Stimulated activated memory B cell treated with anti-CD40 and anti-IgM and Interleukin-4, amounts not matched to agents 10 μg/mL and 1 μg/mL and 100 μg/mL, for 72 hours (primary cell): ENCODE data around the gene LSM4.

Experiments
- ATAC-seq: fragments of 150-1000 bp; cut with Tn5 transposase; 2 replicates; pipeline ENCODE4 v1.10.0; 2021
- H3K27ac Mint-ChIP-seq: one replicate; pipeline ENCODE4 v1.8.0; 2022; ENCODE audit warnings: mild to moderate bottlenecking, mixed read lengths
- H3K27me3 Mint-ChIP-seq: one replicate; pipeline ENCODE4 v1.8.0; 2022; ENCODE audit warnings: mixed read lengths
- H3K36me3 Mint-ChIP-seq: one replicate; pipeline ENCODE4 v1.8.0; 2022; ENCODE audit warnings: mixed read lengths
- H3K4me1 Mint-ChIP-seq: one replicate; pipeline ENCODE4 v1.8.0; 2022; ENCODE audit warnings: mixed read lengths
- H3K4me3 Mint-ChIP-seq: one replicate; pipeline ENCODE4 v1.8.0; 2022; ENCODE audit warnings: mild to moderate bottlenecking, moderate library complexity, mixed read lengths
- H3K9me3 Mint-ChIP-seq: one replicate; pipeline ENCODE4 v1.8.0; 2022; ENCODE audit warnings: mixed read lengths

LSM4 gene

DNA sequence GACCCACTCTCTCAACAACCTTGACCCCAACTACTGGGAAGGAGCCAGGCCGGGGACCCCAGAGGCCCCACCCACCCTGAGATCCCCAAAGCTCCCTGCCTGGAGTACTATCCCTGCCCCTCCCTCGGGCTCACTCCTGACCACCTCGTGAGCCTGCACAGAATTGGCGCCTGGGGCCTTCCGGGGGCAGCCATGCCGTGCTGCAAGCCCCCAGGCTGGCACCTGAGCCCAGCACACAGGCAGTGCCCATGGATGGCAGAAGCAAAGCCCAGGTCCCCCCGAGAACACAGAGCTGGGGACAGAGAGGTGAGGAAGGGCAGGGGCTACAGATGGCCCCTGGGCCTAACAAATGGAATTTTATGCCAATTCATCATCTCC is 13.9 kb downstream of the LSM4 start:
- no peak for ATAC-seq
- Mint-ChIP-seq H3K4me3 (no peak overlapping the region), H3K4me1 (peaks cover 41% of the 10 kb centered on the region), H3K27ac (peak overlapping the region; percentile 59), H3K27me3 (no peaks in the 10 kb centered on the region), H3K9me3 (no peaks in the 10 kb centered on the region), H3K36me3 (peaks cover 32% of the 10 kb centered on the region)

DNA sequence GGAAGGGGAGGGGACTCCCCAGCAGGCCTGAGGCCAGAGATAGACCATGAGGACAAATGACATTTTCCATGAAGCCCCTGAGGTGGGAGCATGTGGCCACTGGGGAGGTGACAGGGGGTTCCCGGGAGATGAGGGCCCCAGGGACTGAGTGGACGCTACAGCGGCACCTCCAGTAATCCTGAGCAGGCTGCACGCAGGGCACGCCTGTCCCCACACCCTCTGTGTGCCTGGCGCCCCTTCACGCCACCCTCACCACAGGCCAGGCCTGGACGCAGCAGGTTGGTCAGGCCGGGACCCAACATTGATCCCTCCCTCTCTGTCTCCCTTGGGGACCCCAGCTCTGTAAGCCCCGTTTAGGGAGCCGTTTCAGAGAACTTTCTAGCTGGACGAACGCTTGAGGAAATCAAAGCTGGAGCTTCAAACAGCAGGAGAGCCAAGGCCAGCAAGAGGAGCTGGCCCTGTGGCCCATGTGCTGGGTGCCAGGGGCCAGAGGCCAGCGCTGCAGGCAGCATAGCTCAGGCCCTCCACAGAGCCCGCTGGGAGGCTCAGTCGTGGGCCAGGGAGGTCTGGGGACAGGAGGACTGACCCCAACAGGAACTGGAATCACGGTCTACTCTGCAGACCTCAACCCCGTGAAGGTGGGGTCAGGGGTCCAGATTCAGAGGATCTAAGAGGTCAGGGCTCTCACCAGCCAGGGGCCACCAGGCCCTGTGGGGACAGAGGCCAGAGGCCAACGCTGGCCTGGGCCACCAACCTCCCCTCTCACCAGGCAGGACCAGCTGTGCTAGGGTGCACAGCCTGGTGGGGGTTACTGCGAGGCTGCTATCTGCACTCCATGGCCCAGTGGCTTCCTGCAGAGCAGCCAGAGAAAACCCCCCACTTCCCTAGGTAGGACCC is 14.6 kb downstream of the LSM4 start:
- H3K27ac Mint-ChIP-seq: peak overlapping the region; percentile 95
- H3K36me3 Mint-ChIP-seq: peaks cover 37% of the 10 kb centered on the region
- H3K9me3 Mint-ChIP-seq: no peaks in the 10 kb centered on the region
- no peaks in the 10 kb centered on the region for H3K27me3 Mint-ChIP-seq
- peaks cover 47% of the 10 kb centered on the region for H3K4me1 Mint-ChIP-seq
- ATAC-seq: no peak
- H3K4me3 Mint-ChIP-seq: no peak overlapping the region

DNA sequence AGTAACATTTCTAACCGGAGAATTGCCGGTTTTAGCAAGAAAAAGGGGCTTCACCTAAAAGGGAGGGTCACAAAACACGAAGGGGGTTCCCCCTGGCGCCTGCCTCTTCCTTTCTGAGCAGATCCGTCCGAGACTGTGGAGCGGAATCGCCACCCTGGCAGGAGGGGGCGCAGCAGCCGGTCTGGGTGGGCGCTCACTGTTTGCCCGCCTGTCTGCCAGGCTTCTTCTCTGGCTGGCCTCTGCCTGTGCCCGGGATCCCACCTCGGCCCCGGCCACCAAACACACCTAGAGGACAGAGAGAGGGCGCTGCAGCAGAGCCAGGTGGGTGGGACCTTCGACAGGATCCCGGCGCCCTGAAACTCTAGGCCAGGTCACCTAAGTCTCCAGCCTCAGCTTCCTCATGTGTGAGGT is 15.6 kb downstream of the LSM4 start:
- no peaks in the 10 kb centered on the region for H3K9me3 Mint-ChIP-seq
- H3K27ac Mint-ChIP-seq: peak overlapping the region; percentile 95
- ATAC-seq: no peak
- H3K36me3 Mint-ChIP-seq: peaks cover 28% of the 10 kb centered on the region
- no peaks in the 10 kb centered on the region for H3K27me3 Mint-ChIP-seq
- peaks cover 50% of the 10 kb centered on the region for H3K4me1 Mint-ChIP-seq
- peak overlapping the region; percentile 59 for H3K4me3 Mint-ChIP-seq

DNA sequence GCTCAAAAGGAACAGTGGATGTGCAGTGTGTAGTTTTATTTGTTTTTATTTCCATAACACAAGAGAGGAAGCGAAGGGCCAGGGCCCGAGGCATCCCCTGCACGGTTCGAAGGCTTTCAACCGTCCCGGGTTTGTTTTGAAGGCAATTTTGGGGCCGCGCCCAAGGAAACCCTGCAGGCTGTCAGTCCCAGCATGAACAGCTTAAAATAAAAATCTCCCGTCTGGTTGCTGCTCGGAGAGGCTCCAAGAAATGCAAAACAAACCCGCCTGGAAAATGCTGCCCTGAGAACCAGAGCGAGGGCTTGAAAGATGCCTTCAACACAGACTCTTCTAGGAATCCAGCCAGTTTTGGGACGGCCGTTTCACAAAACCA is 16.0 kb downstream of the LSM4 start:
- peaks cover 27% of the 10 kb centered on the region for H3K36me3 Mint-ChIP-seq
- H3K4me3 Mint-ChIP-seq: peak overlapping the region; percentile 59
- peak overlapping the region; percentile 95 for H3K27ac Mint-ChIP-seq
- ATAC-seq: no peak
- H3K4me1 Mint-ChIP-seq: peaks cover 50% of the 10 kb centered on the region
- no peaks in the 10 kb centered on the region for H3K9me3 Mint-ChIP-seq
- H3K27me3 Mint-ChIP-seq: no peaks in the 10 kb centered on the region

DNA sequence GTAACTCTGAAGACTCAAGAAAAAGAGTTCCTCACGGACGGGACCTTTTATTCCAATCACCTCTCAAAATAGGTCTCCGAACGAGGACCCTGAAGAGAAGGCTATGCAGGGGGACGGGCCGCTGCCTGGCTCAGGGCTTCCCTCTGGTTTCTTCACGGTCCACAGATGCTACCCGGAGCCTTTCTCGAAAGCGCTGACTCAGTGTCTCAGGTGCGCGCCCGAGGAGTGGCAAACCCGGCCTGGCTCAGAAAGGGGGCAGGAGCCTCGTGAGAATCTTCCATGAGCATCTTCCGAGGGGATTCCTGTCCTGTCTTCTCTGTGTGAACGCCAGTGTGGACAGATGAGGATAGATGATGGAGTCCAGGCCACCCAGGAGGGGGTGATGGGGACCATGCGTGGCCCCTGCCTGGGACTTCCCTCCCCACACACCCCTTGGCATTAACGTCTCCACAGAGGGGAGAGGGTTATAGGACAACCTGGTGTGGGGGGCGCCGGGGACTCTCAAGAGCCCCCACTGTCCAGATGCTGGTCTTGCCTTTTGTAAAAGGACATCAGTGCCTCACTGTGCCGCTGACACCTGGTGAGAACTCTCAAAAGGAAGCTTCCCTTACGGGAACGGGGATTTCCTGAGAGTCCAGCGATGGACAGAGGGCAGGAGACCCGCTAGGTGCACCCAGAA is 16.5 kb downstream of the LSM4 start:
- Mint-ChIP-seq H3K9me3 (no peaks in the 10 kb centered on the region), H3K36me3 (peaks cover 27% of the 10 kb centered on the region), H3K27ac (peak overlapping the region; percentile 95), H3K4me3 (peak overlapping the region; percentile 59), H3K4me1 (peaks cover 50% of the 10 kb centered on the region), H3K27me3 (no peaks in the 10 kb centered on the region)
- no peak for ATAC-seq

DNA sequence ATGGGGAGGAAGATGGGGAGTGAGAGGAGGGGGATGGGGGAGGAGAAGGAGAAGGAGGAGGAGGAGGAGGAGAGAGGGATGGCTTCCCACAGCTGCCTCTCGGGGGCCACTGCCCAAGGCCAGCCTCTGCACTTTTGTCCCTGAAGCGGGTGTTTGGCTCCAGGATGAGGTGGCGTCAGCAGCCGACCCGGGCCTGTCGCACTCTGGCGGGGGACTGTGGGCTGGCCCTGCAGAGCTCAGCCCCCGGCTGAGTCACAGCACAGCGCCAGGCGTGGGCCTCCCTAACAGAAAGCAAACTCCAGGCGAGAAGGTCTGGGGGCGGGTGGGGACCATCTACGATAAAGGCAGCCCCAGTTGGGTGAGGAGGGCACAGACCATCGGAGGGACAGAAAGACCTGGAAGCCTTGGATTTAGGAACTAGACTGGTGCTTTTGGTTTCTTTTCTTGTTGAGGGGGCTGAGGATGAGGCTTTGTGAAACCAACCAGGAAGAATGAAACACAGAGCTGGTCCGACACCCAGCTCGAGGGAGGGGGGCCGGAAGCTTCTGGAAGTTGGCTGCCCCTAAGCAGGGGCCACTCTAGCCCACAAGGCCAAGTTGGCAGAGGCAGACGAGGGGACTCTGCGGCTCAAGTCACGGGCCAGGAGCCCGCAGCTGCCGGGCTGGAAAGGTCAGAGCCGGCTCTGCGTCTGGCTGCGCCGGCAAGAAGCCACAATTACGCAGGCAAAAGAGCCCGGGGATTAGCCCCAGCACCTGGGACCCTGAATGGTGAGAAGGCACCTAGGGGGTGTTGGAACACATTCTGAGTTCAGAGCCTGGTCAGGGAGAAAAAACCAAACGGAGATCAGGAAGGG is 18.2 kb downstream of the LSM4 start:
- Mint-ChIP-seq H3K36me3 (peaks cover 17% of the 10 kb centered on the region), H3K4me3 (peak overlapping the region; percentile 80), H3K9me3 (no peaks in the 10 kb centered on the region), H3K27ac (peak overlapping the region; percentile 95), H3K4me1 (peaks cover 50% of the 10 kb centered on the region), H3K27me3 (no peaks in the 10 kb centered on the region)
- peak; percentile 82 for ATAC-seq

DNA sequence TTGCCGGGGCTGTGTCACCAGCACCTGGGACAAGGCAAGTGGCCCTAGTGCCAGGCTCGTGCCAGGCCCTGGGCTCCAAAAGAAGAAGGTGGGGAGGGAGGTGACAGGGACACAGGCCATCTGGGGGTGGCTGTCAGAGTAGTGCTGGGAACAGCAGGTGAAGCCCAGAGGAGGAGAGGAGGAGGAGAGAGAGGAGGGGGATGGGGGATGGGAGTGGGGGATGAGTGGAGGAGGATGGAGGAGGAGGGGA is 18.7 kb downstream of the LSM4 start:
- Mint-ChIP-seq H3K27me3 (no peaks in the 10 kb centered on the region), H3K27ac (peak overlapping the region; percentile 95), H3K36me3 (peaks cover 17% of the 10 kb centered on the region), H3K4me1 (peaks cover 50% of the 10 kb centered on the region), H3K9me3 (no peaks in the 10 kb centered on the region), H3K4me3 (peak overlapping the region; percentile 80)
- no peak for ATAC-seq

DNA sequence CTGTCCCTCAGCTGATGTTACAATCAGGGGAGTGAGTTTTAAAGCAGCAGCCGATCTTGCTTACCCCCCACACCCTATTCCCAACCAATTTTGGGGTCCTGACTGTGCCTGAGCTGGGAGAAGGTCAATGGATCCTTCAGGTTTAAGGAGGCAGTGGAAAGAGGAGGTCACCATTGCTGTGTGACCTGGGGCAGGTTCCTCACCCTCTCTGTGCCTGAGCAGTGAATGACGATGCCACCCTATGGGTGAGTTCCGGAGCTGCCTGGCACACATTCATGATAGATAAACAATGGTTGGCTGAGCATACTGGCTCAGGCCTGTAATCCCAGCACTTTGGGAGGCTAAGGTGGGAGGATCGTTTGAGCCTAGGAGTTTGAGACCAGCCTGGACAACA is 21.2 kb downstream of the LSM4 start:
- Mint-ChIP-seq H3K27ac (peak overlapping the region; percentile 57), H3K36me3 (peaks cover 8% of the 10 kb centered on the region), H3K9me3 (no peaks in the 10 kb centered on the region), H3K27me3 (no peaks in the 10 kb centered on the region), H3K4me1 (peaks cover 37% of the 10 kb centered on the region), H3K4me3 (no peak overlapping the region)
- no peak for ATAC-seq

DNA sequence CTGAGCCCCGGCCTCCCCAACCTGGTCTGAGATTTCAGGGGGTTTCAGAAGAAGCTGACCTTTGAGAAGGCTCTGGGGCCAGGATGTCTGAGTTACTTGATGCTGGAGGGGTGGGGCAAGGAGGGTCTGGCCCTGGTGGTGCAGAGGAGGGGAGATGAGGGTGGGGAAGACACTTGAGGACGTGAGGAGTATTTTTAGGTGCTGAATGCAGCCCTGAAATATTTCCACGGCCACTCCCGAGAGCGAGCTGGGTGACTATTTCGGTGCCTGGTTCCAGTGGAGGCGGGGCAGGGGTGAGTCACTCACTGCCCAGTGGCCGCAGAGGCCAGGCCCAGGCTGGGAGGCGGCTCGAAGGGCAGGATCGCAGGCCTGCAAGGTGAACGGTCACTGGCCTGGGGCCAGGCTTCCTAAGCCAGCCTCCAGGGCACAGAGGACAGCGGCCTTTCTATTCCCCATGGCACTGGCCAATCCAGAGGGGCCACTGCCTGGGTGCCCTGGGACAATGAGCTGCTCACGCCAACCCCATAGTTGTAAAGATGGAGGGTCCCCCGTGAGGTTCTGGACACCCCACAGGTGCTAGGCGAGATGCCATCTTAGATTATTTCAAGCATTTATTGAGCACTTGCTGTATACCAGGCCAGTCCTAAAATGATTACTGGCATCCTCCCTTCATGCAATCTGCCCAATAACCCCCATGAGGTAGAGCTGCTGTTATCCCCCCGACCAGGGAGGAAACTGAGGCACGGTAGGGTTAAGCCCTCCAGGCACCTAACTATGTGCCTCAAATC is 21.8 kb downstream of the LSM4 start:
- Mint-ChIP-seq H3K4me1 (peaks cover 35% of the 10 kb centered on the region), H3K36me3 (peaks cover 10% of the 10 kb centered on the region), H3K4me3 (no peak overlapping the region), H3K9me3 (no peaks in the 10 kb centered on the region), H3K27ac (peak overlapping the region; percentile 57), H3K27me3 (no peaks in the 10 kb centered on the region)
- ATAC-seq: no peak

DNA sequence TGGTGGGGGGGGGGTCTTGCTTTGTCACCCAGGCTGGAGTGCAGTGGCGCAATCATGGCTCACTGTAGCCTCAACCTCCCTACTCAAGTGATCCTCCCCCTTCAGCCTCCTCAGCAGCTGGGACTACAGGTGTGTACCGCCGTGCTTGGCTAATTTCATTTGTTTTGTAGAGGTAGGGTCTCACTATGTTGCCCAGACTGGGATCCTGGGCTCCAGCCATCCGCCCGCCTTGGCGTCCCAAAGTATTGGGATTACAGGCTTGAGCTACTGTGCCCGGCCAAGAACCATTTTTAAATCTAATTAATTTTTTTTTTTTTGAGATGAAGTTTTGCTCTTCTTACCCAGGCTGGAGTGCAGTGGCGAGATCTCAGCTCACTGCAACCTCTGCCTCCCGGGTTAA is 23.2 kb downstream of the LSM4 start:
- peaks cover 12% of the 10 kb centered on the region for H3K9me3 Mint-ChIP-seq
- ATAC-seq: no peak
- no peak overlapping the region for H3K4me3 Mint-ChIP-seq
- no peak overlapping the region for H3K27ac Mint-ChIP-seq
- H3K36me3 Mint-ChIP-seq: peaks cover 17% of the 10 kb centered on the region
- H3K27me3 Mint-ChIP-seq: no peaks in the 10 kb centered on the region
- H3K4me1 Mint-ChIP-seq: peaks cover 33% of the 10 kb centered on the region

DNA sequence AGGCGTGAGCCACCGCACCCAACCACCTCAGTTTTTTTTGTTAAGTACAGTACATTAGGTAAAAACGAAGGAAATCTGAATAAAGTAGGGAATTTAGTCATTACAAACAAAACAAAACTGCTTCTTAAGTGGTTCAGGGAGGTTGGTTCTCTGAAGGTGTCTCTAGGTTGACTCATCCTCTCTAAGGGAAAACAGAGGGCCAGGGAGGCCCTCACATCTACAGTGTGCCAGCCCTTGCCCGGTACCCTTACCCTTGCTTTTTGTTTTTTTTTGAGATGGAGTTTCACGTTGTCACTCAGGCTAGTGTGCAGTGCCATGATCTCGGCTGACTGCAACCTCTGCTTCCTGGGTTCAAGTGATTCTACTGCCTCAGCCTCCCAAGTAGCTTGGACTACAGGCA is 24.3 kb downstream of the LSM4 start:
- Mint-ChIP-seq H3K27me3 (no peaks in the 10 kb centered on the region), H3K4me3 (no peak overlapping the region), H3K36me3 (peaks cover 11% of the 10 kb centered on the region), H3K9me3 (peaks cover 12% of the 10 kb centered on the region), H3K4me1 (peaks cover 33% of the 10 kb centered on the region), H3K27ac (no peak overlapping the region)
- ATAC-seq: no peak

DNA sequence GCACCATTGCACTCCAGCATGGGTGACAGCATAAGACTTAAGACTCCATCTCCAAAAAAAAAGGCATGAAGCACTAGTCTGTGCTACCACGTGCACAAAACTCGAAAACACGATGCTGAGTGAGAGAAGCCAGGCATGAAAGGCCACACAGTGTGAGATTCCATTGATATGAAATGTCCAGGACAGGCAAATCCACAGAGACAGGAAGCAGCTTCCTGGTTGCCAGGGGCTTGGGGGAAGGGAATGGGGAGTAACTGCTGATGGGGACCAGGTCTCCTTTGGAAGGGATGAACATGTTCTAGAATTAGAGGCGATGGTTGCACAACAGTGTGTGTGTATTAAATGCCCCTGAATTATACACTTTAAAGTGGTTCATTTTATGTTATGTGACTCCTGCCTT is 25.6 kb downstream of the LSM4 start:
- Mint-ChIP-seq H3K4me1 (peaks cover 36% of the 10 kb centered on the region), H3K36me3 (peaks cover 9% of the 10 kb centered on the region), H3K9me3 (peaks cover 12% of the 10 kb centered on the region), H3K27ac (peak overlapping the region; percentile 6), H3K27me3 (no peaks in the 10 kb centered on the region), H3K4me3 (no peak overlapping the region)
- no peak for ATAC-seq

DNA sequence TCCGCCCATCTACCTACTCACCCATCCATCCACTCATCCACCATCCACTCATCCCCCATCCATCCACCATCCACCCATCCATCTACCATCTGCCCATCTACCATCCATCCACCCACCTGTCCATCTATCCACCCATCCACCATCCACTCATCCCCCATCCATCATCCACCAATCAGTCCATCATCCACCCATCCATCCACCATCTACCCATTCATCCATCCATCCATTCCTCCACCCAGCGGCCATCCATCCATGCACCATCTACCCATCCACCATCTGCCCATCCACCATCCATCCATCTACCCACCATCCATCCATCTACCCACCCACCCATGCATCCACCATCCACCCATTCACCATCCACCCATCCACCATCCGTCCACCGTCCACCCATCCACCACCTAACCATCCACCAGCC is 27.8 kb downstream of the LSM4 start:
- peak overlapping the region; percentile 83 for H3K27ac Mint-ChIP-seq
- no peaks in the 10 kb centered on the region for H3K27me3 Mint-ChIP-seq
- no peak for ATAC-seq
- H3K4me3 Mint-ChIP-seq: no peak overlapping the region
- peaks cover 9% of the 10 kb centered on the region for H3K36me3 Mint-ChIP-seq
- H3K9me3 Mint-ChIP-seq: peaks cover 12% of the 10 kb centered on the region
- H3K4me1 Mint-ChIP-seq: peaks cover 50% of the 10 kb centered on the region

DNA sequence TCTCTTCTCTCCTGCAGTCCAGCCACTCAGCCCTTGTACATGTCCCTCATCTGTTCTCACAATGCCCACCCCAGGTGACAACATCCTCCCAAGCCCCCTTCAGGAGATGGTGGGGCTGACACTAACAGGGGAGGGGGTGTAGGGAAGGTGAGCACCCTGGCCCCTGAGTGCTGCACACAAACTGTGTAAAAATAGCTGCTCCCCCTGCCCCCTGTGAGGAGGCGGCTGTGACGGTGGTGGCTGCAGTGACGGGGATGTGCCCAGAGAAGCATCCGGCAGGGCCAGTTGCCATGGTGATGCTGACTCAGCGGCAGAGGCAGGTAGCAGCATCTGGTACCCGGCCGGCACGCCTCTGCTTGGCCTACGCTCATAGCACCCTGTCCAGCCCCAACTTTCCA is 28.4 kb downstream of the LSM4 start:
- Mint-ChIP-seq H3K27me3 (no peaks in the 10 kb centered on the region), H3K9me3 (peaks cover 12% of the 10 kb centered on the region), H3K36me3 (peaks cover 9% of the 10 kb centered on the region), H3K4me1 (peaks cover 56% of the 10 kb centered on the region), H3K27ac (peak overlapping the region; percentile 83), H3K4me3 (peak overlapping the region; percentile 67)
- ATAC-seq: peak; percentile 48
